GM21723 (cell line): ENCODE measurements around the gene SARM1.
"Not testable (repeated sequence)": the region's sequence is repeated elsewhere in the genome, so short reads cannot be mapped to it uniquely, and the experiment has no call there.

Experiments
- ATAC-seq: cut with Tn5 transposase; IDR thresholded peaks from one replicate; pipeline ENCODE4 v1.9.1; 2021; ENCODE audit warnings: mild to moderate bottlenecking, moderate library complexity; ENCODE audit not compliant: unreplicated experiment

Gene SARM1

GRCh38 chr17:28371245-28372202, at the start of gene SARM1:
TSS of gene SARM1 (plus strand) at chr17:28371694. CDS start at chr17:28372033, 339 bp downstream.
- ATAC-seq = peak; percentile 76

GRCh38 chr17:28324267-28324745, 47.2 kb upstream of the SARM1 start:
- no peak for ATAC-seq

GRCh38 chr17:28324781-28325180, 46.7 kb upstream of the SARM1 start:
- ATAC-seq = no peak

- ATAC-seq = no peak
Measured at GRCh38 chr17:28325211-28325610, 46.3 kb upstream of the SARM1 start.

GRCh38 chr17:28326114-28326513, 45.4 kb upstream of the SARM1 start:
- no peak for ATAC-seq

GRCh38 chr17:28327031-28327607, 44.4 kb upstream of the SARM1 start:
- ATAC-seq = no peak

- ATAC-seq = no peak
Measured at GRCh38 chr17:28327709-28328108, 43.8 kb upstream of the SARM1 start.

- no peak for ATAC-seq
Measured at GRCh38 chr17:28328325-28328724, 43.2 kb upstream of the SARM1 start.

- ATAC-seq = no peak
Measured at GRCh38 chr17:28330671-28331070, 40.8 kb upstream of the SARM1 start.

GRCh38 chr17:28331891-28332420, 39.5 kb upstream of the SARM1 start:
- ATAC-seq = no peak

GRCh38 chr17:28333083-28333746, 38.3 kb upstream of the SARM1 start:
- no peak for ATAC-seq

- ATAC-seq = no peak
Measured at GRCh38 chr17:28334171-28334570, 37.3 kb upstream of the SARM1 start.

GRCh38 chr17:28334666-28335200, 36.8 kb upstream of the SARM1 start:
- no peak for ATAC-seq

GRCh38 chr17:28335201-28335958, 36.1 kb upstream of the SARM1 start, which contains the start of the genes IFT20 and TNFAIP1:
TSS of gene IFT20 (minus strand) at chr17:28335472. CDS start at chr17:28331985, 3,487 bp downstream.
TSS of gene TNFAIP1 (plus strand) at chr17:28335761. CDS start at chr17:28339522, 3,761 bp downstream.
- peak; percentile 96 for ATAC-seq

- ATAC-seq = no peak
Measured at GRCh38 chr17:28335959-28336871, 35.3 kb upstream of the SARM1 start.

- ATAC-seq = no peak
Measured at GRCh38 chr17:28338056-28338768, 33.3 kb upstream of the SARM1 start.

- not testable (repeated sequence) for ATAC-seq
Measured at GRCh38 chr17:28338769-28339212, 32.7 kb upstream of the SARM1 start.

GRCh38 chr17:28339431-28339830, 32.1 kb upstream of the SARM1 start:
- no peak for ATAC-seq
